Cortex of kidney (tissue), 1 donor: ENCODE results near the gene CDKN2AIP.
"Not testable (repeated sequence)": the region's sequence is repeated elsewhere in the genome, so short reads cannot be mapped to it uniquely, and the experiment has no call there.

Source experiments
- DNase-seq: peaks from one replicate; lab custom pipeline; 2025; lab: John Stamatoyannopoulos, UW

CDKN2AIP gene

GRCh38 chr4:183413234-183414200 is 30.9 kb upstream of the CDKN2AIP start:
- DNase-seq: no peak

- no peak for DNase-seq
Measured at GRCh38 chr4:183416879-183417755, 27.3 kb upstream of the CDKN2AIP start.

- no peak for DNase-seq
Measured at GRCh38 chr4:183422962-183423631, 21.3 kb upstream of the CDKN2AIP start.

GRCh38 chr4:183424109-183424744 is 20.2 kb upstream of the CDKN2AIP start:
- no peak for DNase-seq

GRCh38 chr4:183426507-183426906 is 17.9 kb upstream of the CDKN2AIP start:
- no peak for DNase-seq

GRCh38 chr4:183429489-183429888 is 14.9 kb upstream of the CDKN2AIP start:
- DNase-seq: no peak

GRCh38 chr4:183430317-183430993 is 14.0 kb upstream of the CDKN2AIP start:
- DNase-seq: no peak

GRCh38 chr4:183430994-183431347 is 13.5 kb upstream of the CDKN2AIP start:
- no peak for DNase-seq

GRCh38 chr4:183431614-183432013 is 12.8 kb upstream of the CDKN2AIP start:
- no peak for DNase-seq

GRCh38 chr4:183433183-183433582 is 11.3 kb upstream of the CDKN2AIP start:
- not testable (repeated sequence) for DNase-seq

- no peak for DNase-seq
Measured at GRCh38 chr4:183434264-183434663, 10.2 kb upstream of the CDKN2AIP start.

- DNase-seq: no peak
Measured at GRCh38 chr4:183434666-183435190, 9.7 kb upstream of the CDKN2AIP start.

- DNase-seq: no peak
Measured at GRCh38 chr4:183435803-183436202, 8.6 kb upstream of the CDKN2AIP start.

GRCh38 chr4:183436417-183436816 is 8.0 kb upstream of the CDKN2AIP start:
- no peak for DNase-seq

GRCh38 chr4:183437452-183437851 is 7.0 kb upstream of the CDKN2AIP start:
- DNase-seq: no peak

- DNase-seq: no peak
Measured at GRCh38 chr4:183438458-183439113, 5.8 kb upstream of the CDKN2AIP start.

- no peak for DNase-seq
Measured at GRCh38 chr4:183441276-183441675, 3.2 kb upstream of the CDKN2AIP start.

GRCh38 chr4:183443655-183444213 is 702 bp upstream of the CDKN2AIP start:
- no peak for DNase-seq

GRCh38 chr4:183445097-183445428 is 627 bp downstream of the CDKN2AIP start:
- DNase-seq: no peak

- no peak for DNase-seq
Measured at GRCh38 chr4:183447646-183448045, 3.2 kb downstream of the CDKN2AIP start.
